Islet of Langerhans (tissue), 1 donor: Measurements from ENCODE around the gene PBX3.

Experiments
- FAIRE-seq: peaks from one replicate; lab custom pipeline; 2011; peaks lifted over from hg19 to GRCh38; lab: Jason Lieb, UNC

The PBX3 gene

GRCh38 chr9:125823874-125824406, 76.8 kb downstream of the PBX3 start:
- FAIRE-seq: peak; percentile 92

- no peak for FAIRE-seq
Observed at GRCh38 chr9:125825762-125826161, 78.6 kb downstream of the PBX3 start.

- no peak for FAIRE-seq
Observed at GRCh38 chr9:125826850-125827249, 79.7 kb downstream of the PBX3 start.

- FAIRE-seq: peak; percentile 95
Observed at GRCh38 chr9:125829743-125830142, 82.6 kb downstream of the PBX3 start.

- peak; percentile 92 for FAIRE-seq
Observed at GRCh38 chr9:125831054-125831453, 83.9 kb downstream of the PBX3 start.

- no peak for FAIRE-seq
Observed at GRCh38 chr9:125831616-125832015, 84.4 kb downstream of the PBX3 start.

- FAIRE-seq: no peak
Observed at GRCh38 chr9:125835655-125836054, 88.5 kb downstream of the PBX3 start.

- no peak for FAIRE-seq
Observed at GRCh38 chr9:125839317-125839716, 92.1 kb downstream of the PBX3 start.

- FAIRE-seq: peak; percentile 43
Observed at GRCh38 chr9:125841444-125841843, 94.3 kb downstream of the PBX3 start.

- FAIRE-seq: no peak
Observed at GRCh38 chr9:125842242-125842641, 95.1 kb downstream of the PBX3 start.

GRCh38 chr9:125843646-125844045, 96.5 kb downstream of the PBX3 start:
- no peak for FAIRE-seq

- FAIRE-seq: no peak
Observed at GRCh38 chr9:125844611-125845010, 97.4 kb downstream of the PBX3 start.

GRCh38 chr9:125845271-125845808, 98.2 kb downstream of the PBX3 start:
- FAIRE-seq: peak; percentile 92

GRCh38 chr9:125847735-125848134, 100.6 kb downstream of the PBX3 start:
- FAIRE-seq: no peak

- peak; percentile 13 for FAIRE-seq
Observed at GRCh38 chr9:125850106-125850632, 103.0 kb downstream of the PBX3 start.

- FAIRE-seq: no peak
Observed at GRCh38 chr9:125850763-125851162, 103.6 kb downstream of the PBX3 start.

GRCh38 chr9:125851979-125852378, 104.8 kb downstream of the PBX3 start:
- no peak for FAIRE-seq

GRCh38 chr9:125852386-125852785, 105.2 kb downstream of the PBX3 start:
- FAIRE-seq: no peak

- peak; percentile 45 for FAIRE-seq
Observed at GRCh38 chr9:125854553-125855275, 107.5 kb downstream of the PBX3 start.

GRCh38 chr9:125856331-125856730, 109.2 kb downstream of the PBX3 start:
- peak; percentile 17 for FAIRE-seq

GRCh38 chr9:125861405-125862058, 114.4 kb downstream of the PBX3 start:
- no peak for FAIRE-seq

GRCh38 chr9:125863923-125864322, 116.8 kb downstream of the PBX3 start:
- no peak for FAIRE-seq

- FAIRE-seq: no peak
Observed at GRCh38 chr9:125867751-125868415, 120.7 kb downstream of the PBX3 start.
